HG02938 (cell line): Measurements from ENCODE around the gene ASAP2.

Source experiments
- ATAC-seq: cut with Tn5 transposase; IDR thresholded peaks from one replicate; pipeline ENCODE4 v1.9.1; 2021; ENCODE audit warnings: mild to moderate bottlenecking, moderate library complexity; ENCODE audit not compliant: unreplicated experiment

The ASAP2 gene

DNA sequence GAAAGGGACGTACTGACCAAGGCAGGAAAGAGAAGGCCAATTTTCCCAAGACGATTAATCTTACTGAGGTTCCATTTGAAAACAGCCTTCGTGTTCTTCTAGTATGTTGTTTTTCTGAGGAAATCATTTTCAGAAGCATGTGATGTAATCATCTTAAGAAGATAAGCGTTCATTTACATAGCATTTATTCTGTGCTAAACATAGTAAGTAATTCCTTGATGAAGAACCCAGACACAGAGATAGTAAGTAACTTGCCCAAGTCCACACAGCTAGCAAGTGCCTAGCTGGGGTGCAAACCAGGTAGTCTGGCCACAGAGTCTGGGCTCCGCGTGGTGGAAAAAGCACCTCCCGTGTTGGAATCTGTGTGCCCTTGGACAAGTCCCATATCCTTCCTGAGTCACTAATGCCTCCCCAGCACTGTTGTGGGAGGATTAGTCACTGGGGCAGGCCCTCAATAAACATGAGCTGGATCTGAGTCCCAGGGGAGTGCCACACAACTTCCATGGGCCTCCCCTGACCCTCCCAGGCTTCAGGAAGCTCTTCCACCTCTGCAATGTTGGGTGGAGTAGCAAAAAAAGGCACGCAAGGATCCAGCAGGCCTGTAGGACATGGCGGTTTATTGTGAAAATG is 26.9 kb upstream of the ASAP2 start:
- ATAC-seq = no peak

DNA sequence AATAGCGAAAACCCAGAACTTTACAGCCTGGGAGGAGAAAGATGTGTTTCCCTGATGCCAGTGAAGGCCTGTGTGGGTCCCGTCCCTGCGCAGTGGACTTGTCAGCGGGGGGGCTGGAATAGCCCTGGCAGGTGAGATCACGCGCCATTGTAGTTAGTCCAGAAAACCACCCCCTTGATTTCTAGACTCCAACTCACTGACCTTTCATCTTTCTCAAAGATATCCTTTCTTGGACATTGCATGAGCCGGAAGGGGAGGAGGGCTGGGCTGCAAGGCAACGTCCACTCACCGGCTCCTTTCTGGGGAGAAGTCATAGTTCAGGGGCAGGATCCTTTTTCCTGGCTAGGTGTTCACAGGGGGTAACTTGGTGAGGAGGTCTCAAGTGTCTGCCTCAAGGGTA is 22.3 kb upstream of the ASAP2 start:
- no peak for ATAC-seq

DNA sequence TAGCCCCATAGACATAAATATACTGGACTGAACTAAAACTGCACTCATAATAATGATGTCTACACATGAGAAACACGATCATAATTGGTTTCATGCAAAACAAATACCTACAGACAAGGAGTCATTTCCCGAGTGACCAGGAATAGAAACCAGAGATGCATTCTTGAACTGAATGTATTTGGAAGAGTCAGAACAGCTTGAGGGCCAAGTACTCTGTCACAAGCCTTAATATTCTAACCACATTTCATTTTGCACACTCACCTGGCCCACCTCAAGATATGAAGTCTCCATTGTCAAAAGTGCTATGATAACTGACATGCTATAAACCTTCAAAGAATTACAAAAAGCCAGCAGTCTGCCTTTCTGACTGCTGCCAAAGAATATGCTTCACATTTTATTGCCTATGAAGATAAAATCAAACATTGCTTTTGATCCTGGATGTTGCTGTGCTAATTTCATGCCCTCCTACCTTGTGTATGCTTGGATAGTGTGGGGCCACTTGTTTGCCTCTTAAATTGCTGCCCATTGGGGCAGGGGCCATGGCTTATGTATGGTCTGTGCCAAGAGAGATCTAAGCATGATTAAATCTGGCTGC is 18.9 kb upstream of the ASAP2 start:
- ATAC-seq = no peak

DNA sequence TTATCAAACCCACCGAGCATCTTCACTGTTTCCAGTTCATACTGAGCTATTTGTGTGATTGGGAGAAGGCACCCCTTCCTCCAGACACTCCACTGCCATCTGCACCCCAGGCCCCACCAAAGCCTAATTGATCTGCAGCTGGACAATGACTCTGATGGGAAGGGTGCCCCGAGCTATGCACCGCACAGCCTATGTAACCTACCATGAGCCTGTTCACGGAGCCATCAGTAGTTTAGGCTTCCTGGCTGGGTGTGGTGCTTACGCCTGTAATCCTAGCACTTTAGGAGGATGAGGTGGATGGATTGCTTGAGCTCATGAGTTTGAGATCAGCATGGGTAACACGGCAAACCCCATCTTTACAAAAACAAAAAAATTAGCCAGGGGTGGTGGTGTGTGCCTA is 17.8 kb upstream of the ASAP2 start:
- no peak for ATAC-seq

DNA sequence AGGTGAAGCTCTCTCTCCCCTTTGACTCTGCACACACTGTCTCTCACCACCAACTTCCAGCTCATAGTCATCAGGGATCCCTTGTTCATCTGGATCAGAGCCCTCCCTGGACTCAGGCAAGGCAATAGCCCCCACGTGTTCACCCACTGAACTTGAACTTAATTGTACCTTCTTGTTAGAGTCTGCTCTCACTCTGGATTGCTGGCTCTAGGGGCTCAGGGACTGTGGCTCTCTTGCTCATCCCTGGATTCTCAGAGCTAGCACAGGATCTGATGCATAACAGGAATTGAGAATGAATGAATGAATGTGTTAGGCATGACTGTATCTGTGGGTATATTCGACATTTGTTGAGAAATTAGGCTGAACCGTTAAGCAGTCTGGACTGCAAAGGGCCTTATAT is 16.7 kb upstream of the ASAP2 start:
- ATAC-seq = no peak

DNA sequence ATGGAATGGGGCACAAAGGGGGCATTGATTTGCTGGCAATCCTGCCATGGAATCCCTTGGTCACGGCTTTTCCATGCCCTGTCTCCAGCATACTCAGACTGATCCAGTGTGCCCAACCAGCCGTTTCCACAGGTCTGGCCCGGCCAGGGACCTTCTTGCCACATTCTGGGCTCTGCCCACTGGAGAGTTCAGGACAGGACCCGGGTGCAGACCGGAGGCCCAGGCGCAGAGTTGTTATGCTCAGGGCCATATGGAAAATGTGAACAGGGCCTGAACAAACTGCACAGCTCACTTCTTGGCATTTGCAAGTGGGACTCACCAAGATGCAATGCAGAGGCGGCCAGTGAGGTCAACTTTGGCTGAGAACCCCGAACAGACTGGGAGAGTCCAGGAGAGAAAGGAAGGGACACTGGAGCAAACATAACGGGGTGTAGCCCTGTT is 15.6 kb upstream of the ASAP2 start:
- no peak for ATAC-seq

DNA sequence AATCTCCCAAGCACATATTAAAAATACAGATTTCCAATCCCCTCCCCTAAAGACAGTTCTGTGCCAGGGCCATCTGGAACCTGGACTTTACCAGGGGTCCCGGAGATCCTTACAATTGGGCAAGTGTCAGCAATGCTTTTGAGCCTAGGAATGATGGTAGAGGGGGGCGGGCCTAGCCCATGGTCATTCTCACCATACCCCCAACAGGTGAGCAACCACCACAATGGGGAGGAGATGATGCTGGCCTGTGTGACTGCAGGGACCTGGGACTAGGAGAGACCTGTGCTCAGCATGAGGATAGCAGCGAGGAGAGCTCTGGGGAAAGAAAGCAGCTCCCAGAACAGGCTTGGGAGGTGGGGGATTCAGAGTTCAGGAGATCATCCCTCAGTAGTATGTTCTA is 13.9 kb upstream of the ASAP2 start:
- ATAC-seq = no peak

DNA sequence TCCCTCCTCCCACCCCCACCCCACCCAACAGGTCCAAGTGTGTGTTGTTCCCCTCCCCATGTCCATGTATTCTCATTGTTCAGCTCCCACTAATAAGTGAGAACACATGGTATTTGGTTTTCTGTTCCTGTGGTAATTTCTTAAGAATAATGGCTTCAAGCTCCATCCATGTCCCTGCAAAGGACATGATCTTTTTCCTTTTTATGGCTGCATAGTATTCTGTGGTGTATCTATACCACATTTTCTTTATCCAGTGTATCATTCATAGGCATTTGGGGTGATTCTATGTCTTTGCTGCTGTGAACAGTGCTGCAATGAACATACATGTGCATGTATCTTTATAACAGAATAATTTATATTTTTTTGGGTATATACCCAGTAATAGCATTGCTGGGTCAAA is 12.3 kb upstream of the ASAP2 start:
- ATAC-seq = no peak

DNA sequence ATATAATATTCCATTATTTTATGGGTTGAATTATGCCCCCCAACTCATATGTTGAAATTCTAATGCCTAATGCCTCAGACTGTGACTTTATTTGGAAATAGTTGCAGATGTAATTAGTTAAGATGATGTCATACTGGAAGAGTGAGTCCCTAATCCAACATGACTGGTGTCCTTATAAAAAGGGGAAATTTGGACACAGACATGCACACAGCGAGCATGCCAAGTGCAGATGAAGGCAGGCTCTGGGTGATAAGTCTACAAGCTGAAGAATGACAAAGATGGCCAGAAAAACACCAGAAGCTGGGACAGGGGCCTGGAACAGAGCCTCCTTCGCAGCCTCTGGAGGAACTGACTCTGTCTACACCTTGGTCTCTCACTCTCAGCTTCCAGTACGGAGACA is 10.0 kb upstream of the ASAP2 start:
- no peak for ATAC-seq

DNA sequence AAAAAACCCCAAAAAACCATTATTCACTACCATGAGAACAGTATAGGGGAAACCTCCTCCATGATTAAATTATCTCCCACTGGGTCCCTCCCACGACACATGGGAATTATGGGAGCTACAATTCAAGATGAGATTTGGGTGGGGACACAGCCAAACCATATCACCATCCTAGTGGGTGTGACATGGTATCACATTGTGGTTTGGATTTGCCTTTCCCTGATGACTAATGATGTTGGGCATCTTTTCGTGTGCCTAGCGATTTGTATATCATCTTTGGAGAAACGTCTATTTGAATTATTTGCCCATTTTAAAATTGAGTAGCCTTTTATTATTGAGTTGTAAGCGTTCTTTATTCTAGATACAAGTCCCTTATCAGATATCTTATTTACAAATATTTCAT is 8.7 kb upstream of the ASAP2 start:
- ATAC-seq = no peak

DNA sequence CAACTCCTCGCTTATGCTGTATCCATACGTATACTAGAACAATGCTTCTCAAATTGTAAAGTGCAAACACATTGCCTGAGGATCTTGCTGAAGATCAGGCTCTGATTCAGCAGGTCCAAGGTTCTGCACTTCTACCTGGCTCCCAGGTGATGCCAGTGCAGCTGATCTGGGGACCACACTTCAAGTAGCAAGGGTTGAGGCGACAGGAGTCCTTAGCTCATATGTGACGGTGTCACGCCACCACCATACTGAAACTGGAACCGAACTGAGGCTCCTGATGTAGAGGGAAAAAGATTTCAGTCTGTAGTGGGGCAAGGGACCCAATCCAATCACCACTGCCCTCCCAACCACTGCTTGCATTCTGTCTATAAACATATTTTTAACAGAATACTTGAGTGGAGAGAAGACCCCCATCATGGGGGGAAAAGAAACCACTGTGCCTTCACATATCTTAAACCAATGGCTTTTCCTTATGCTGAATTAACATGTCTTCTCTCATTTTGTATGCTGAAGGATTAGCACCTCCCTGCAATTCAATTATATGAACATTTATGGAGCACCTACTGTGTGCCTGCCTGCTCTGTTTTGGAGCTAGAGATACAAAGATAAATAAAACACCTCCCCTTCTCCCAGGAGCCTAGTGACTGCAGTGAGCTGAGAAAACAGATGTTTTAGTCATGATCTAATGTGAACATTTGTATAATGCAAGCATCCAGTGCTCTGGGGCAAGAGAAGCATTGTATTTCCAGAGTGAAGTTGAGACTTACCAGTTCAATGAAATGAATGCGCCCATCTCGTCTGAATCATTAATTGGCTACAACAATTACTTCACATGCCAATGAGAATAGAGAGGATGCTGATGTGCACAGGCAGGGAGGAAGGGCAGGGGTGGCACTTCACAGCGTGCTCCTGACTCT is 6.6 kb upstream of the ASAP2 start:
- ATAC-seq = no peak

DNA sequence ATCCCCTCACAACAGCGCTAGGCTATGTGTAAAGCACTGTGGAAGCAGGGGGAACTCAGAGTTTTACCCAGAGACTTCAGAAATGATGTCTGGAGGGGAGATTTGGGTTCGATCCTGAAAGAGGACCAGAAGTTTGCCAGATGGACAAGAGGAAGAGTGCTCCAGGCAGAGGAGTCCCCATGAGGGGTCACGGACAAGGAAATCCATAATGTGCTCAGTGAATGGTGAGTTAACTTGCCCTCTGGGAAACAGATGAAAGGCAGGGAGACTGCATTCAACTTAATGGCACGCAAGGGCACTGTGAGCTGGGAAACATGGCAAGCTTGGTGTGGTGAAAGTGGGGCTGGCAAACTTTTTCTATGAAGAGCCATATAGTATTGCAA is 6.0 kb upstream of the ASAP2 start:
- no peak for ATAC-seq

DNA sequence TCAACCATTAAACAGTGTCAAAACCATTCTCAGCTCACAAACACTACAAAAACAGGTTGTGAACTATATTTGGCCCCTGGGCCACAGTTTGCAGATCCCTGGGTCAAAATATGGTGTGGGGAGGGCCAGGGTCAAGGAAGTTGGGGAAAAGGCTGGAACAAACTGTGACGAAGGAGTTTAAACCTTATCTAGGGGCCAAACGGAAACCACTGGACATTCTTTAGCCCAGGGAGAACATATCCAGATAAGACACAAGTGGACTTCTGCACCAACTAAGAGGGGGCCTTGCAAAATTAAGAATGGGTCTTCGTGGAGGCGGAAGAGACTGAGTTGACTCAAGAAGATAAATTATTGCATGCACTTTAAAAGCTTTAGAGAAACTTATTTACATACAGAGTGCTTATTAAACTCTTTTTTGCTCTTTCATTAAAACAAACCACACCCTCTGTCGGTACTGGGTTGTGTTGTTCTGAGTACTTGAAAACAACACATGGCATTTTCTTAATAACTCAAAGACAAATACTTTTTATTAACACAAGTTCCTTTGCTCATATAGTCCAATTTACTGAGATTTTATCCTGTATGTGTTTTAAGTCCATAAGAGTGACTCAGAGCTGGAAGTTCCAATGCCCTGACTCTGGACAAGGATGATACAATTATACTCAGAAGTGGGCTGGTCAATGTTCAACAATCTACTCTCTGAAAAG is 5.3 kb upstream of the ASAP2 start:
- no peak for ATAC-seq

DNA sequence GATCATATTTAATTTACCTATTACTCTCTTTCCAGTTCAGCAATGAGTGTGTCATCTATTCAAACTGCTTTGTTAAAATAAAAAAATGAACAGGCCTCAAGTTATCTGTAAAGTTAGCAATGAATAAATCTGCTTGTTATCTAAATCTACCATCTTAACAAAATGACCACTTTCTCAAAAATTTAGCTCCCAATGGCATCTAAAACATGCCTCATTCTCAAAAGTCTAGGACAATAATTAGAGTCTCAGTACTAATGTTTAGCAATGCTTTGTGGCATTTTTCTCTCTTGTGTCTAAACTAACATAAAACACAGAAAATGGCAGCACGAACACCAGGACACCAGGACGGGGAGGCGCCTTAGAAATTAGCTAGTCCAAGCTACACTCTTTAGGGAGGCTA is 3.6 kb upstream of the ASAP2 start:
- no peak for ATAC-seq

DNA sequence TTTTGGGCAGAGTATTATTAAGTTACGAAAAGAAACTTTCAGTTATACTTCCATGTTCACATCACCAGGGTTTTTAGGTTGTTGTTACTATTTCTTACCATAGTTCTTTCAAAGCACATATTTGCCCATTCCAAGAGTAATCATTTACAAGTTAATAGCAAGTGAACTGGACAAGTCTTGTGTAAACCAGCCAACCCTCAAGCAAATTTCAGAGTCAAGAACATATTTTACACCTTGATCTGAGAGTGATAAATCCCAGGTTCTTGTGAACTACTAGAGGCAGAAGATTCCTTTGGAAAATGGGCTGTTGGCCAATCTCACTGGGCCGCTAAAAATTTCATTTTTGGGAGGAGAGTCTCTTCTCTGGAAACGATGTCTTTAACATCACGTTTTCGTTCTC is 2.7 kb upstream of the ASAP2 start:
- no peak for ATAC-seq

DNA sequence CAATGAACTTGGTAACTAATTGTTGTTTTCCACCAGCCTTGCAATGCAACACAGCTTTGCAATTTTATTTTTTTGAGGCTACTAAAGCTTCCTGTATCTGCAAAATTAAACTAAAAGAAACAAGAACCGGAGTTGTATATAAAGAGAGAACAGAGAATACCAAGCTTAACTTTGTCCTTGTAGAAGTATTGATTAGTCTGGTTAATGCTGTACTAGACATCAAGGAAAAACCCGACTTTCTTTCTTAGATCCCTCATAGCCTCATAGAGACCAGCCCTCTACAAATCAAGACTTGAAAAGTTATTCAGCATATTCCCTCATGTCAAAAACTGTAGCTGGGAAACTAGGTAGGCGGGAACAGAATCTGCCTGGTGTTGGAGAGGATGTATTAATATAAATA is 1.7 kb upstream of the ASAP2 start:
- ATAC-seq = no peak

DNA sequence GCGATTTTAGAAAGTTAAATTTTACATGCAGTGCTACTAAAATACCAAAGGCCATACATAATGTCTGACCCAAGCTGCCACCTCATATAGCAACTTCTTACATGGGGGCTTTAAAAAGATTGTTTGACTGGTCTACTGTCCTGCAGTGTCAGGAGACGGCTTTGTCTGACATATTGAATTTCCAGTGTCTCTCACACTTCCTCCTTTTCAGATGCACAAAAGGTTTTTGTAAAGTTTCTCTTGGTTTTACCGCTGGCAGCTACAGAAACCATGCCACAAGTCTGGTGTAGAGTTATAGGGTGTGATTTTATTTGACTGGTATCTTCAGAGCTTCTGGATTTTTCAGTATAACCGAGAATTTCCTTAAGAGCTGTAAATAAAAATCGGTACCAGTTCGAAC is 1.1 kb upstream of the ASAP2 start:
- ATAC-seq = no peak

DNA sequence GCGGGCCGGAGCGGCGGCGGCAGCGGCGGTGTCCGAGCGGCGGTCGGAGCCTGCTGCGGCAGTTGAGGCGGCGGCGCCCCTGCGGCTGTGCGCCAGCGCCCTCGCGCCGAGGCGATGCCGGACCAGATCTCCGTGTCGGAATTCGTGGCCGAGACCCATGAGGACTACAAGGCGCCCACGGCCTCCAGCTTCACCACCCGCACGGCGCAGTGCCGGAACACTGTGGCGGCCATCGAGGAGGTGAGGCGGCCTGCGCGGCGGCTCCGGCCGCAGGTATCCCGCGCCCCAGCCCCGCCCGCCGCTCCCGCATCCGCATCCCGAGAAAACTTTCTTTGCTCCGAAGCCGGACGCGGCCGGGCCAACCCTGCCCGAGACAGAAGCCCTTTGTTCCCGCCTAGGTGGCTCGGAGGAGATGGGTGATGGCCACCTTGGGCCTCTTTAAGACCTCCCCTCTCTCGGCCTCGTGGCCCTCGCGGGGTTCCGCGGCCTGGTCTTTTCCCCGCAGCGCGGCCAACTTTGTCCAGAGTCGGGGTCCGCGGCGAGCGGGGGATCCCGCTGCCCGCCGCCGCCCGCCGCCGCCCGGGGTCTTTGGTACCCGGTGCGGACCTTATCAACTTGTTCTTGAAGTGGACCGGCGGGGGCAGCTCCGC is 504 bp downstream of the ASAP2 start:
- peak; percentile 16 for ATAC-seq

DNA sequence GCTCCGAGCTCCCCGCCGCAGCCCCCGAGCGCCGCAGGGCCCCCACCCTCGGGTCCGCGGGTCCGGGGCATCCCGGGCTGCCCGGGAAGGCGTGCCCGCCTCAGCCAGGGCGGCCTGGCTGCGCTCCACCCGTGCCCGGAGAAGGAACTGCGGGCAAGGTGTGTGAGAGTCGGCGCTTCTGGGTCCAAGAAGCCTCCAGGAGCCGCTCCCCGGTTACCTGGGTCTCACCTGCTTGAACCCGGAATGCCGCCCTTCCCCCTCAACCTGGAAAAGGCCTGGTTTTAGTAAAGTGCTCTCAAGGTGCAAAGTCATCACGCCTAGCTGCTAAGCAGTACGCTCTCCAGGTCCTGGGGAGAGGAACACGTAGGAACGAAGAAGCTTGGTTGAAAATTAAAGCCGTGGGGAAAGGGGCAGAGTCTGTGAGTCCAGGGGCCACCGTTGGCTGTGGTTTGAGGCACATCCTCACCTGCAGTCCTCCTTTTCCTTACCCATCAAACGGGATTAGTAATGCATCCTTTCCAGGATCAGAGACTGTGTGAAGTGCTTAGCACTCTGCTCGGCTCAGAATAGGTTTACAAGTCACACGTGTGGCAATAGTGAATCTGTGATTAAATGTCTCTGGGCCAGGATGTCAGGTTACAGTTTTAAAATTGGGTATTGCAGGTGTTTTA is 1.2 kb downstream of the ASAP2 start:
- no peak for ATAC-seq

DNA sequence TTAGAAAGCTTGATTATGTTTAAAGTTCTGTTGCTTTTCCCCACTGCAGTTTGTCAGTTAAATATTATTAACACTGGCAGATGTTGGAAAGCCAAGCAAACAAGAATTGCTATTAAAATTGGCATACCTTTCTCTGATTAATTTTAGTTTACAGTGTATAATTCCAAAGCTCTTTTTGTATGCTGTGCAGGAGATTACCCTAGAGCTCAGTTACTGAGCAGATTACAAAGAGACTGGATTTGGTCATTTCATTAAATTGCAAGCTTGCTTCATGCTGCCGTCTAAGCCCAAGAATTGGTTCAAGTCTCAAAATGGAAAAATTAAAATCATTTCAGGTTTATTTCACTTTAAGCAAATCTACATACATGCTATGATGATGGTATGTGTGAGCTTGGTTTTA is 2.3 kb downstream of the ASAP2 start:
- no peak for ATAC-seq

DNA sequence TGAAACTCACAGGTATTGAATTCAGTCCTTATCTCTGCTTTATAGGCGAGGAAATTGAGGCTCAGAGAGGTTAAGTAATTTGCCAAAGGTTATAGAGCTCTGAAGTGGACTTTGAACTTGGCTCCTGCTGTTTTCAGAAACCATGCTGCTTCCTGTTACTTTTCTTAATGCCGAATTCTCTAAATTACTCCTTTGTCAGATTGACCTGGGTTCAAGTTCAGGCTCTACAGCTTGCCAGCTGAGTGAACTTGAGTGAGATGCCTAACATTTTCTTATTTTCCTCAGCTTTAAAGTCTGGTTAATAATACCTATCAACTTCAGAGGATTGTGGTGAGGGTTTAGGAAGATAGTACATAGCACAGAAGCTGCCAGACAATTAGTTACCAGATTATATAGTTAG is 3.4 kb downstream of the ASAP2 start:
- no peak for ATAC-seq
